Anterior cingulate cortex (tissue), 58 donors: Measurements from ENCODE around the gene DMD.

Experiments
- DNase-seq, 58 donors: peaks; one replicate each; lab custom pipeline; 2025; lab: John Stamatoyannopoulos, UW

DMD gene

DNA sequence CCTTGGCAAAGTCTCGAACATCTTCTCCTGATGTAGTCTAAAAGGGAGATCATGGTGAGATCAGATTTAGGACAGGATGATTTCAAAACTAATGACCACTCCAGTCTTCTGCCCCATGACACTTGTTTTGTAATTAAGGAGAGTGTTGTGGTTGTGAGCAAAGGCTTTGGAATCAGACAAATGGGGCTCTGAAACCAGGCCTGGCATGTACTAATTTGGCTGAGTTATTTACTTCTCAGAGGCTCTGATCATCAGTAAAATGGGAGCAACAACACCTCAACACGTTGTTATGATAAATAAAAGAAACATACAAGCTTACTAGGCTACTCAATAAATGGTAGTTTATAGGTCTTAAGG lies 2032.6 kb downstream of the DMD start:
- no peak for DNase-seq

DNA sequence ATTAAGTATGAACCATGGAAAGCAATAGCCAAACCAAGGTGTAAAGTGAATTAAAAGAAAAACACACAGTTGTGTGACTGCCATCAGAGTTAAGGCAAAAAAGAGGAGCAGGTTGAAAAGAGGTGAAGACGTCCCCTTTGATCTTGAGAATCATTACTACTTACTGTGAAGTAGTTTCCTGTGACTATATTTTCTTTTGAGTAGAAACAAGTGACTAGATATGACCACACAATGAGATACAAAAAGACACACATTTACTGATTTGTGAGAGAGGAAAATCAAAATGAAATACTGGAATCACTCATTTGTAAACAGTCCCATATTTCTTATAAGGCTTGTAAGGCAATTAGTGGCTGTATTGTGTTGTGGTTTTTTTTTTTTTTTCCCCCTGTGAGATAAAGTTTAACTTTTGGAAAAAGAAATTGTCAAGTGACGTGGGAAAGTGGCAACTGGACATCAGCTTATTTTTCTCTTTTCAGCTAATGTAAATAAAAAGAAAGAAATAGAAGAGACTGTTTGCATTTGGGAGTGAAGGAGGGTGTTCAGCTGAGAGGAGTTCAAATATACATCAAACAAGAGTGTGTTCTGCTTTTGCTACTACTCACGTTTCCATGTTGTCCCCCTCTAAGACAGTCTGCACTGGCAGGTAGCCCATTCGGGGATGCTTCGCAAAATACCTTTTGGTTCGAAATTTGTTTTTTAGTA lies 2033.1 kb downstream of the DMD start:
- DNase-seq = no peak

DNA sequence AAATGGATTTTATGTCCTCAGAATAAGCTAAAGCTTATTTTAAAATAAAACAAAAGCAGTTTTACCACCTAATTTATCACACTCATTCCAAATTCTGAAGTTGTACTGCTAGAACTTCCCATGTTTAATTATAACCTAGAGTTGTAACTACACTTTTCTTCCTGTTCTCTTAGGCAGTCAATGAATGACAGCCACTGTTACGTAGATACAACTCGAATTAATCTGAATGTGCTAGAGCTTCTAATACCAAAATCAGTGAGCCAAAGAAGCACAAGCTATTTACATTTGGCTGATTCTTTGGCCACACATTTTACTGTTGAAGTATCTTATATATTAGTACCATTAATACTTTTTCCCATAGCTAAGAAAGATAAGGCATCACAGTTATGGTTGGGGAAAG lies 2040.6 kb downstream of the DMD start:
- no peak for DNase-seq

- no peak for DNase-seq
These were observed 2042.8 kb downstream of the DMD start for GRCh38 chrX:31168551-31168950.

DNA sequence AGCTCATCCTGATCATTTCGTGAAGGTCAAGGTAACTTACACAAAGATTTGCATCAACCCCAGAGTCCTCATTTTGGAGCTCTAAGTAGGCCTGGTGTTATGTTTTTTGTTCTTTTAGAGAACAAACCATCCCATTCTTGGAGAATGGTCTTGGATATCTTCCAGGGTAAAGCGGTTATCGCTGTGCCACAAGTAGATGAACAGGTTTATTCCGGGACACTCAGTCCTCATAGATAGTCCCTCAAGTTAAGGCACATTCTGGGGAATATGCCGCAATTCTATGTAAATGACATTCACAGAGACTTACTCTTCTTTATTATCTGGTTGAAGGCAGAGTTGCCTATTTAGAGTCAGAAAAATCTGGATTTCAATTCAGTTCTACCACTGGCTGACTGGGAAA lies 2044.5 kb downstream of the DMD start:
- no peak for DNase-seq

GRCh38 chrX:31166416-31166815 lies 2044.9 kb downstream of the DMD start:
- no peak for DNase-seq

DNA sequence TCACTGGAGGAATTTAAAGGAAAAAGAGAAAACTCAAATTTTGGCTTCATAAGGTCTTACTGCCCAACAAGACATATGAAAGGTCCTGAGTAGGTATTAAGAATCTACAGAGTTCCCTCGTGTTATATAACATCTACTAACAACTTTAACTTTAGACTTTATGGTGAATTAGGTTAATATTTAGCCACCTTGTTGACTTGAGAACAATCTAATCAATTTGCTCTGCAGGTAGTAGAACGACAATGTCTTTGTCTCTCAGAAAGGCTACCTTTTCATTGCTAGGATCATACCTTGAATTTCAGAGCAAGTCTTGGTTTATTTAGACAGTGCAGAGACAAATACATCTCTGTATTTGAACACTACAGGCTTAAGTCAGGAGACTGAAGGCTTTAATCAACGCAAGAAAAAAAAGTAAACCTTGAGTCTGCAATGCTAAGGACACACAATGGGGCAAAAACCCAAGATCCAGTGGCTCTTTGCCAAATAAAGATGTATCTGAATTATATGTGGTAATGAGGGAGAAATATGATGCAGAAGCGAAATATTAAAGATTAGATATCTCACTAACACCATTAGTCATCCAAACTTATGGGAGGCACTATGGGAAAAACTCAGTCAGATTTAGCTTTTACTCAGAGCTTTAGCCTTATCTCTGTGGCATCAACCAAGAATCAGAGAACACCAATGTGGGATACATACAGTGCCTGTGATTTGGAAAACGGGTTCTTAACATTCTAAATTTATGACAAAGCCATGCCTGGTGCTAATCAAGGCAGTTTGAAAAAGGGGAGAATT lies 2045.9 kb downstream of the DMD start:
- no peak for DNase-seq

DNA sequence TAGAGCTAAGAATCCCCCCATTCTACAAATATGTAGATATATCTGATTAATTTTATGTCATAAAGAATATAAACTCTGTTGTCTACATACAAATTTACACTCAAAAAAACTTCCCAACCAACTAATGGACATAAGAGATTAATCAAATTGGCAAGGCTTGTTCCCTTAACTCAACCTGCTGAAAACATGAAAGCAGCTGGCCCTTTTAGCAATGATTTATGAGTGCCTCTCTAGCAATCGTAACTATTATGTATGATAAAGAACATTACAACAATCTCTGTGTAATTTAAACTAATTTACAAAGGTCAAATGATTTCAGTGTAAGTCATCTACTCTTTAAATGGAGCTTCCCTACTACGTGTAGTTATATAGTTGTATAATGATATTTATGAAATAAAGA lies 2056.4 kb downstream of the DMD start:
- DNase-seq = no peak

GRCh38 chrX:31153475-31154047 lies 2057.8 kb downstream of the DMD start:
- no peak for DNase-seq

DNA sequence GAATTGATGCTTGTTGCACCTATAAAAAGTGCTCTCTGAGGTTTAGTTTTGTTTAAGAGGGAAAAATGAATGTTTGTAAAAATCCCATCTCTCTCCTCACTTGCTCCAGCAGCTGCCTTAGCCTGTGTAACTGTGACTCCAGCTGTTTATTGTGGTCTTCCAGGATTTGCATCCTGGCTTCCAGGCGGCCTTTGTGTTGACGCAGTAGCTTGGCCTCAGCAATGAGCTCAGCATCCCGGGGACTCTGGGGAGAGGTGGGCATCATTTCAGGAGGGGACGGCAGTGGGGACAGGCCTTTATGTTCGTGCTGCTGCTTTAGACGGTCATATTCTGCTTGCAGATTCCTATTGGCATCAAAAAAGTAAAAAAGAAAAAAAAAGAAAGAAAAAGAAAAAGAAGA lies 2064.2 kb downstream of the DMD start:
- DNase-seq = no peak

DNA sequence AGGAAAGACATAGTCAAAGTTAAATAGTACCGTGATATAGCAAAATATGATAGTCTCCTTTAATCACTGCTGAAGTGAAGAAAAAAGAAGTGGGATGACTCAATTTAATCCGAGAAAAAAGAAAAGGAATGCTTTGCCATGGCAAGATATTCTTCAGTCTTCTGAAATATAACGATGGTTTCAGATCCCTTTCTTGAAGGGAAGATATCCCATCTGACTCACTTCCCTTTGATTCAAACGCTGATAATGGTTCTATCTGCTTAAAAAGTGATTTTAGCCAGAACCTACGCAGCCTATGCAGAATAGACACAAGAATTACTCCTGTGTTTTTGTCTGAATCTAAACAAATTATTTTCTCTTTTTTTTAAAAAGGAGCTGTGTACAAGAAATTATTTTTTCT lies 2071.4 kb downstream of the DMD start:
- DNase-seq = no peak

DNA sequence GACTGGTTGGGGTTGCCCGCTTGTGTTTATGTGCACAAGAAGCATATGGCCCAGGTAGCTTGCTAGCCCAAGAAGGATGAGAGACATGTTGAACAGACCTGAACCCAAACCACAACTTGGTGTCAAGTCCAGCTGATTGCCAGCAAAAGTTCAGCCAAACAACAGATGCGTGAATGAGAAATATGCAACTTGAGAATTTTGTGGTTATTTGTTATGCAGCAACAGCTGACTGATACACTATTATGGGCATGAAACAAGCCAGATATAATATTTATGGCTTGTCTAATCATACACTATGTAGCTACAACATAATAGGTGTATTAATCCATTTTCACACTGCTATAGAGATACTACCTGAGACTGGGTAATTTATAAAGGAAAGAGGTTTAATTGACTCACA lies 2073.2 kb downstream of the DMD start:
- no peak for DNase-seq

DNA sequence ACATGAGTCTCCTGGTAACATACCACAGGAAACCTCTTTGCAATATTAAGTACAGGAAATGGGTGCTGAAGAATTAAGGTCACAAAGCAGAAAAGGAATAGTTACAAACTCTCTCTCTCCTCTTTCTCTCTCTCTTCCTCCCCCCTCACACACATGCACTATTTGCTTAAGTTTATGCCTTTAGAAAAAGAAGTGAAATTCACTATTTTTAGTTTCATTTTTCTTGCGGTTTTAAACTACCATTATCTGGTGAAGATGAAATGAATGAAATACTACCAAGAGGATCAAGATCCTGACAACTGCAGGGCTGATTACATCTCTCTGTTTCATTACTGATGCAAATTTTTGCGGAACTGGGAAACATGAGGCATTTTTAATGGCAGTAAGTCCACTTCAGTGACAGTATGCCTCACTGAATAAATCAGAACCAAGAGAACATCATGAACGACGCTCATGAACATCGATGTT lies 2075.2 kb downstream of the DMD start:
- no peak for DNase-seq

- DNase-seq = peak in 6 of 58 donors; percentile 0 to 2 (median 0)
These were observed 2078.5 kb downstream of the DMD start for GRCh38 chrX:31132821-31133241.

- DNase-seq = no peak
These were observed 2080.7 kb downstream of the DMD start for GRCh38 chrX:31130457-31131220.

DNA sequence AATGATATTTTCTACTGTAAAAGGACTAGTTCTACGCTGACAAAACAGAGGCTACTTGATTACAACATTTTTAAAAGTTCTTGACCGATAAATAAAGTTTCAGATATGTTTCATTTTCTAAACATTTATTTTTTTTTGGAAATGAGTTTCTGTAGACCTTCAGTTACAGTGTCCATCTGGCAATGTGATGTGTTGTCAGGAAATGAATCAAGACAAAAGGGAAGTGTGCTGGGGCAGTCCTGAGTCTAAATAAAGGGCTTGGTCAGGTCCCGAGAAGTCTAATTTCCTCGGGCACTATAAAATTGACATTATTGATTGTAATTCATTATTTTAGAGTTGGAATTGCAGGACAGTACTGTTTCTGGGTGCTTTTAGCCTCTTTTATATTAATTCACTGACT lies 2082.5 kb downstream of the DMD start:
- DNase-seq = no peak

GRCh38 chrX:31127716-31128115 lies 2083.6 kb downstream of the DMD start:
- DNase-seq = no peak

DNA sequence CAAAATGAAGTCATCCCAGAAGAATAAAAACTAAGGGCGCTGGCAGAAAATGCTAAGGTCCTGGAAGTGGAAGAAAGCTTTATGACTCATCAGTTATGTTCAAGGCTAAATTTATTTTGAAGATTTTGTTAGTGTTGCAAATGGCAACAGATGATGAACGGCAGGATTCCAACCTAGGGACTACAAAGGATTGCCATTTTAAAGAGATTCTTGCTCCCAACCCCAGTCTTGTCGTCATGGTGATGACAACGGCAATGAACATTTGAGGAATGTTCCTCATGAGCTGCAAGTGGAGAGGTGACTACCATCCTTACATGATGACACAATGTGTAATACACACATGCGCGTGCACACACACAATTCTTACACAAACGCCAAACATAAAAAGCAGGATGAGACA lies 2085.1 kb downstream of the DMD start:
- peak in 4 of 58 donors; percentile 0 to 1 (median 1) for DNase-seq

- DNase-seq = no peak
These were observed 2086.8 kb downstream of the DMD start for GRCh38 chrX:31124536-31124935.

DNA sequence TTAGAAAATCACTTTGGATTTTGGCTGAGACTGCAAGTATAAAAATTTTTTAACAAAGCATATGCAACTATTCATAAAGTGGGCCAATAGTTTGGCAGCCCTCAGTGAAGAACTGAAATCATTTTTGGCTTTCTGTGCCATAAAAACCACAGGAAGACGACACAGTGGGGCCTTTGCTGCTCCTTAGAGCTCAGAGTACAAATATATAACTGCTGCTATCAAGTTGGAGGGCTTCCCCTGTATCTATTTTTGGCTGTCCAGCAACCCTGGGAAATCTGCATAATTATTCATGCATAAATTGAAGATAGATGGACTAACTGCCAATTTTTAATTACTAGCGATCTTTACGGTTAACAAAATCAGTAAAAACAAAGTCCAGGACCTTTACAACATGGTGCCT lies 2088.0 kb downstream of the DMD start:
- no peak for DNase-seq

GRCh38 chrX:31117266-31117665 lies 2094.1 kb downstream of the DMD start:
- DNase-seq = no peak
